ENCODE data around the gene TFAM.

DNA sequence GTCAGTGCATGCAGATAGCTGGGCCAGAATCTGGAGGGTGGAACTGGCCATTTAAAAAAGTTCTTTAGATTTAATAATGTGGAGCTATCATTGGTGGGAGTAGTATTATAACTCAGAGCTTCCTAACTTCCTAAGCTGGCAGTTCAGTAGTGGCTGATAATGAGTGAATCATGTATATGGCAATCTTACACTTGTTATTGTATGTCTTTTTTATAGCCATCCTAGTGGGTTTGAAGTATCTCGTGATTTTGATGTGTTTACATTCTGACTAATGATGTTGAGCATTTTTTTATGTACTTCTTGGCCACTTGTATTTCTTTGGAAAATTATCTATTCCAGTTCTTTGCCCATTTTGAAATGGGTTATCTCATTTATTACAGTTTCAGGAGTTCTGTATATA lies 15.4 kb downstream of the TFAM start:
- TF ChIP-seq, protein P1, sequence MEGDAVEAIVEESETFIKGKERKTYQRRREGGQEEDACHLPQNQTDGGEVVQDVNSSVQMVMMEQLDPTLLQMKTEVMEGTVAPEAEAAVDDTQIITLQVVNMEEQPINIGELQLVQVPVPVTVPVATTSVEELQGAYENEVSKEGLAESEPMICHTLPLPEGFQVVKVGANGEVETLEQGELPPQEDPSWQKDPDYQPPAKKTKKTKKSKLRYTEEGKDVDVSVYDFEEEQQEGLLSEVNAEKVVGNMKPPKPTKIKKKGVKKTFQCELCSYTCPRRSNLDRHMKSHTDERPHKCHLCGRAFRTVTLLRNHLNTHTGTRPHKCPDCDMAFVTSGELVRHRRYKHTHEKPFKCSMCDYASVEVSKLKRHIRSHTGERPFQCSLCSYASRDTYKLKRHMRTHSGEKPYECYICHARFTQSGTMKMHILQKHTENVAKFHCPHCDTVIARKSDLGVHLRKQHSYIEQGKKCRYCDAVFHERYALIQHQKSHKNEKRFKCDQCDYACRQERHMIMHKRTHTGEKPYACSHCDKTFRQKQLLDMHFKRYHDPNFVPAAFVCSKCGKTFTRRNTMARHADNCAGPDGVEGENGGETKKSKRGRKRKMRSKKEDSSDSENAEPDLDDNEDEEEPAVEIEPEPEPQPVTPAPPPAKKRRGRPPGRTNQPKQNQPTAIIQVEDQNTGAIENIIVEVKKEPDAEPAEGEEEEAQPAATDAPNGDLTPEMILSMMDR (IDR thresholded peaks at IDR 0.05; ENCODE audit: low read depth, low read length): no peak
- no peak for TF ChIP-seq EZH2phosphoT487 (IDR thresholded peaks at IDR 0.05; ENCODE audit: low read depth)

All from OCI-LY3 (cell line).